CD4-positive, alpha-beta memory T cell (primary cell): ENCODE data around the gene CHRNB1. TPM values are rescaled to one million over a fixed set of nuclear protein-coding genes. Genes with fewer than 3 reads are reported as not detected.

Experiments used
- CTCF ChIA-PET: fragments of 350-600 bp; sonication (Branson Sonifier 250); formaldehyde crosslinking; loops from one replicate; lab custom pipeline; 2021; ENCODE audit warnings: inconsistent platforms; ENCODE audit not compliant: partially characterized antibody; lab: Charles Lee
- POLR2A ChIA-PET: fragments of 350-600 bp; sonication (Branson Sonifier 250); formaldehyde crosslinking; loops from one replicate; lab custom pipeline; 2021; ENCODE audit not compliant: partially characterized antibody; lab: Charles Lee
- DNase-seq, 5 donors: peaks; one replicate each; pipeline versions ENCODE4 v3.0.0 to v3.0.0-alpha.2; 2020 to 2022; ENCODE audit warnings: mixed read lengths in 1 of 5
- H3K27ac ChIP-seq: one replicate; pipeline ENCODE4 v1.7.0; 2013; ENCODE audit warnings: low read depth, low read length
- H3K27me3 ChIP-seq: 2 replicates; pipeline ENCODE4 v1.7.0; 2013; ENCODE audit warnings: mild to moderate bottlenecking, low read length, moderate library complexity; ENCODE audit not compliant: insufficient read depth
- H3K36me3 ChIP-seq: 2 replicates; pipeline ENCODE4 v1.7.0; 2013; ENCODE audit warnings: mild to moderate bottlenecking, low read length, moderate library complexity; ENCODE audit not compliant: insufficient read depth
- H3K4me1 ChIP-seq: 2 replicates; pipeline ENCODE4 v1.7.0; 2013; ENCODE audit warnings: mild to moderate bottlenecking, low read length, moderate library complexity; ENCODE audit not compliant: insufficient read depth
- H3K4me3 ChIP-seq, 2 donors: one replicate each; pipeline ENCODE4 v1.7.0; 2013; ENCODE audit warnings: low read length in 2 of 2, mild to moderate bottlenecking in 1 of 2
- H3K9me3 ChIP-seq, 2 donors: one replicate each; pipeline ENCODE4 v1.7.0; 2013; ENCODE audit warnings: low read length in 2 of 2, control low read depth in 1 of 2; ENCODE audit not compliant: control insufficient read depth in 1 of 2
- H3K27ac Mint-ChIP-seq, 7 donors: one replicate each; pipeline ENCODE4 v1.8.0; 2020 to 2021; ENCODE audit warnings: mixed read lengths in 7 of 7, mild to moderate bottlenecking in 6 of 7, inconsistent platforms in 3 of 7, moderate library complexity in 3 of 7
- H3K27me3 Mint-ChIP-seq, 2 donors: one replicate each; pipeline ENCODE4 v1.8.0; 2020 to 2021; ENCODE audit warnings: mixed read lengths in 2 of 2
- H3K36me3 Mint-ChIP-seq, 2 donors: one replicate each; pipeline ENCODE4 v1.8.0; 2020 to 2021; ENCODE audit warnings: mixed read lengths in 2 of 2, inconsistent platforms in 1 of 2, mild to moderate bottlenecking in 1 of 2
- H3K4me1 Mint-ChIP-seq, 4 donors: one replicate each; pipeline ENCODE4 v1.8.0; 2020 to 2021; ENCODE audit warnings: mixed read lengths in 4 of 4, mild to moderate bottlenecking in 1 of 4
- H3K4me3 Mint-ChIP-seq, 8 donors: one replicate each; pipeline ENCODE4 v1.8.0; 2020 to 2021; ENCODE audit warnings: mixed read lengths in 8 of 8, mild to moderate bottlenecking in 7 of 8, moderate library complexity in 6 of 8, inconsistent platforms in 3 of 8
- H3K9me3 Mint-ChIP-seq, 8 donors: one replicate each; pipeline ENCODE4 v1.8.0; 2020 to 2021; ENCODE audit warnings: mixed read lengths in 8 of 8, mild to moderate bottlenecking in 5 of 8, inconsistent platforms in 3 of 8, moderate library complexity in 1 of 8
- intact Hi-C: fragments of 100-400 bp; cut with micrococcal nuclease; formaldehyde crosslinking; loops from one replicate; pipeline ENCODE4 v1.15.1; 2023
- polyA plus RNA-seq, 2 donors: library from polyadenylated mRNA; unstranded; fragments of 300-500 nt; fragmentation: Illumina TruSeq; gene quantifications; one replicate each; pipeline ENCODE4 v1.2.3, GENCODE V29; 2021
- total RNA-seq, 2 experiments: library from RNA; stranded (reverse); gene quantifications; one replicate each; pipeline ENCODE4 v1.2.3, GENCODE V29; 2021

The CHRNB1 gene
- total and polyA plus RNA-seq, 4 experiments from 2014 or later = 9.1 to 29.2 (median 16.8) TPM

DNA sequence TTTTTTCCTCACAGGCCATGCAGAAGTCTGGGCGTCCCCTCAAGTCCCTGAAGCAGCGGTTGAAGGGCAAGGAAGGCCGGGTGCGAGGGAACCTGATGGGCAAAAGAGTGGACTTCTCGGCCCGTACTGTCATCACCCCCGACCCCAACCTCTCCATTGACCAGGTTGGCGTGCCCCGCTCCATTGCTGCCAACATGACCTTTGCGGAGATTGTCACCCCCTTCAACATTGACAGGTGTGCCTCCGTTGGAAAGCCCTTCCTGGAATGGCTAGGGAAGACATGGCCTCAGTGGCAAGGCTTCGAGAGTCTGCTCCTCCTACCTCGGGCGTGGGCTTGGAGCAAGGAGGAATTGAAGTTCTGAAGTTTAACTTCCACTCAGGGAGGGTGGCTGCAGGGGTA, 52.8 kb downstream of the CHRNB1 start:
- Histone ChIP-seq H3K27ac (no peak overlapping the region), H3K36me3 (peaks cover 76% of the 10 kb centered on the region), H3K4me1 (peaks cover 7% of the 10 kb centered on the region), H3K4me3 (no peak overlapping the region), H3K27me3 (no peaks in the 10 kb centered on the region), H3K9me3 (no peaks in the 10 kb centered on the region)
- Mint-ChIP-seq H3K36me3 (peaks cover 65 to 81% of the 10 kb centered on the region in 2 donors), H3K9me3 (peaks cover 0 to 5% (median 0%) of the 10 kb centered on the region in 8 donors), H3K27ac (peak overlapping the region in 1 of 7 donors; percentile 70), H3K4me1 (peaks cover 15 to 24% (median 20%) of the 10 kb centered on the region in 4 donors), H3K4me3 (no peak overlapping the region), H3K27me3 (no peaks in the 10 kb centered on the region)
- DNase-seq = no peak
- POLR2A ChIA-PET = interaction anchor here (1.2 to 4.9 kb wide), 3 partner anchors 10 to 18 kb away, joined by 3 to 22 read pairs (median 8); partner anchors contain the start of genes POLR2A and ZBTB4
- intact Hi-C loops = no loop called here
- CTCF ChIA-PET = interaction anchor here (1.0 to 2.3 kb wide), 4 partner anchors 9 to 25 kb away, joined by 3 to 8 read pairs (median 4); no protein-coding TSS in a partner anchor

DNA sequence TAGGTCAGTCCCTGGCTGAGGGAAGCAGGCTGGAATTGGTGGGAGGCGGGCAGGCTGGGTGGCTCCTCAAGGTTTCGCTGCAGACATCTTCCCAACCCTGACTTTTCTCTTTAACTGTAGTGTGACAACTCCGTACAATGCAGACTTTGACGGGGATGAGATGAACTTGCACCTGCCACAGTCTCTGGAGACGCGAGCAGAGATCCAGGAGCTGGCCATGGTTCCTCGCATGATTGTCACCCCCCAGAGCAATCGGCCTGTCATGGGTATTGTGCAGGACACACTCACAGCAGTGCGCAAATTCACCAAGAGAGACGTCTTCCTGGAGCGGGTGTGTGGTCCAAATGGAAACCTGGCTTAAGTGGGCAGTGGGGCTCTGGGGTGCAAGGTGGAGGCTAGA, 54.3 kb downstream of the CHRNB1 start:
- no peak for DNase-seq
- ChIA-PET CTCF (interaction anchor here (0.7 to 2.3 kb wide), 2 partner anchors 16 to 53 kb away, joined by 4 to 8 read pairs; no protein-coding TSS in a partner anchor), POLR2A (interaction anchor here (1.2 to 4.9 kb wide), 2 partner anchors 14 to 23 kb away, joined by 4 to 22 read pairs; partner anchors contain the start of gene POLR2A)
- no peaks in the 10 kb centered on the region for H3K27me3 Mint-ChIP-seq
- peaks cover 81% of the 10 kb centered on the region for H3K36me3 ChIP-seq
- intact Hi-C loops = no loop called here
- H3K27ac Mint-ChIP-seq = peak overlapping the region in 2 of 7 donors; percentile 4 to 20
- no peaks in the 10 kb centered on the region for H3K9me3 ChIP-seq
- H3K27me3 ChIP-seq = no peaks in the 10 kb centered on the region
- H3K27ac ChIP-seq = no peak overlapping the region
- peak overlapping the region in 1 of 8 donors; percentile 9 for H3K4me3 Mint-ChIP-seq
- H3K36me3 Mint-ChIP-seq = peaks cover 71 to 83% of the 10 kb centered on the region in 2 donors
- no peak overlapping the region for H3K4me3 ChIP-seq
- peaks cover 3 to 9% (median 5%) of the 10 kb centered on the region in 4 donors for H3K4me1 Mint-ChIP-seq
- no peaks in the 10 kb centered on the region for H3K4me1 ChIP-seq
- H3K9me3 Mint-ChIP-seq = peaks cover 0 to 1% (median 0%) of the 10 kb centered on the region in 8 donors

- POLR2A ChIA-PET = interaction anchor here (1.4 kb wide), 1 partner anchor 17 kb away, joined by 5 read pairs; the partner anchor contains the start of gene POLR2A
- intact Hi-C loops = no loop called here
- Histone ChIP-seq H3K4me1 (no peaks in the 10 kb centered on the region), H3K27me3 (no peaks in the 10 kb centered on the region), H3K36me3 (peaks cover 85% of the 10 kb centered on the region), H3K4me3 (no peak overlapping the region), H3K27ac (no peak overlapping the region), H3K9me3 (no peaks in the 10 kb centered on the region)
- DNase-seq = no peak
- Mint-ChIP-seq H3K4me1 (peaks cover 0 to 2% (median under 1%) of the 10 kb centered on the region in 4 donors), H3K9me3 (peaks cover 0 to 1% (median 0%) of the 10 kb centered on the region in 8 donors), H3K36me3 (peaks cover 58 to 84% of the 10 kb centered on the region in 2 donors), H3K27ac (peak overlapping the region in 1 of 7 donors; percentile 54), H3K4me3 (no peak overlapping the region), H3K27me3 (no peaks in the 10 kb centered on the region)
- CTCF ChIA-PET = interaction anchor here (4.5 kb wide), 1 partner anchor 66 kb away, joined by 22 read pairs; the partner anchor contains the start of gene TMEM102
Measured at GRCh38 chr17:7501729-7502128, 56.9 kb downstream of the CHRNB1 start.

DNA sequence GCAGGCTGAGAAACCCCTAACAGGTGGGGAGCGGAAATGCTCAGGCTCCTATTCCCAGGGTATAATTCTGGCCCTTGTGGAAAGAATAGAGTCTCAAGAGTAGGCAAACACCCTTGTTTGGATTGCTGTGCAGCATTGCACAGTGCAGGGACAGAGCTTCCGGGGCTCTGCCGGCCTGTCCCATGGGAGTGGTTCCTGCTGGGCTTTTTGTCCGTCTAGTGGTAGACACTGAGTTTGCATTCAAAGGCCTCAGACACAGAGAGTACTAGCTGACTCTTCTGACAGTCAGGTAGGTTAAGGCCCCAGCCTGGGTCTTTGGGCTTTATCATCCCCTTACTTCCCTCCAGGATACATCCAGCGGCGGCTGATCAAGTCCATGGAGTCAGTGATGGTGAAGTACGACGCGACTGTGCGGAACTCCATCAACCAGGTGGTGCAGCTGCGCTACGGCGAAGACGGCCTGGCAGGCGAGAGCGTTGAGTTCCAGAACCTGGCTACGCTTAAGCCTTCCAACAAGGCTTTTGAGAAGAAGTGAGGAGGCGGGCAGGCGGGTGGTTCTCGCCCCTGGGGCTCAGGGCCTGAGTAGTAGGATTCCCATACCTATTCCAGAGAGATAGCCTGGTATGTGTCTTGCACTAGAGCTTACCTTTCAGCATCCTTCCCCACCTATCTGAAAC, 57.4 kb downstream of the CHRNB1 start:
- no peak overlapping the region for H3K4me3 ChIP-seq
- peak overlapping the region in 2 of 7 donors; percentile 50 to 57 for H3K27ac Mint-ChIP-seq
- peaks cover 79% of the 10 kb centered on the region for H3K36me3 ChIP-seq
- H3K4me1 ChIP-seq = no peaks in the 10 kb centered on the region
- peaks cover 0 to 2% (median 0%) of the 10 kb centered on the region in 4 donors for H3K4me1 Mint-ChIP-seq
- no peak overlapping the region for H3K4me3 Mint-ChIP-seq
- H3K9me3 Mint-ChIP-seq = peaks cover 0 to 1% (median 0%) of the 10 kb centered on the region in 8 donors
- CTCF ChIA-PET = interaction anchor here (4.5 kb wide), 1 partner anchor 66 kb away, joined by 22 read pairs; the partner anchor contains the start of gene TMEM102
- H3K27me3 ChIP-seq = no peaks in the 10 kb centered on the region
- H3K27me3 Mint-ChIP-seq = no peaks in the 10 kb centered on the region
- H3K36me3 Mint-ChIP-seq = peaks cover 52 to 80% of the 10 kb centered on the region in 2 donors
- POLR2A ChIA-PET = interaction anchor here (0.7 to 1.4 kb wide), 4 partner anchors 10 to 95 kb away, joined by 3 to 5 read pairs (median 4); partner anchors contain the start of genes NLGN2 and POLR2A
- no peak overlapping the region for H3K27ac ChIP-seq
- DNase-seq = no peak
- intact Hi-C loops = no loop called here
- H3K9me3 ChIP-seq = no peaks in the 10 kb centered on the region

GRCh38 chr17:7502987-7503386, 58.1 kb downstream of the CHRNB1 start:
- no peaks in the 10 kb centered on the region for H3K9me3 ChIP-seq
- peaks cover 0 to 2% (median 0%) of the 10 kb centered on the region in 4 donors for H3K4me1 Mint-ChIP-seq
- H3K36me3 ChIP-seq = peaks cover 72% of the 10 kb centered on the region
- peaks cover 0 to 1% (median 0%) of the 10 kb centered on the region in 8 donors for H3K9me3 Mint-ChIP-seq
- H3K4me3 ChIP-seq = no peak overlapping the region
- H3K4me3 Mint-ChIP-seq = no peak overlapping the region
- CTCF ChIA-PET = interaction anchor here (4.5 kb wide), 1 partner anchor 67 kb away, joined by 22 read pairs; the partner anchor contains the start of gene TMEM102
- intact Hi-C loops = loop anchor here (1.0 kb wide), 1 partner anchor 147 kb away; no protein-coding TSS in a partner anchor
- no peak for DNase-seq
- H3K27ac Mint-ChIP-seq = peak overlapping the region in 3 of 7 donors; percentile 46 to 80 (median 50)
- POLR2A ChIA-PET = interaction anchor here (0.7 to 1.4 kb wide), 4 partner anchors 10 to 95 kb away, joined by 3 to 5 read pairs (median 4); partner anchors contain the start of genes NLGN2 and POLR2A
- no peaks in the 10 kb centered on the region for H3K4me1 ChIP-seq
- no peak overlapping the region for H3K27ac ChIP-seq
- peaks cover 49 to 79% of the 10 kb centered on the region in 2 donors for H3K36me3 Mint-ChIP-seq
- H3K27me3 Mint-ChIP-seq = no peaks in the 10 kb centered on the region
- H3K27me3 ChIP-seq = no peaks in the 10 kb centered on the region

- H3K4me1 Mint-ChIP-seq = peaks cover 0 to 2% (median 0%) of the 10 kb centered on the region in 4 donors
- peaks cover 0 to 1% (median 0%) of the 10 kb centered on the region in 8 donors for H3K9me3 Mint-ChIP-seq
- H3K4me3 ChIP-seq = no peak overlapping the region
- H3K36me3 ChIP-seq = peaks cover 67% of the 10 kb centered on the region
- no peaks in the 10 kb centered on the region for H3K27me3 ChIP-seq
- H3K9me3 ChIP-seq = no peaks in the 10 kb centered on the region
- H3K27me3 Mint-ChIP-seq = no peaks in the 10 kb centered on the region
- no peak for DNase-seq
- ChIA-PET POLR2A (interaction anchor here (0.9 to 1.3 kb wide), 2 partner anchors 17 to 96 kb away, joined by 3 read pairs; partner anchors contain the start of gene NLGN2), CTCF (interaction anchor here (4.5 kb wide), 1 partner anchor 67 kb away, joined by 22 read pairs; the partner anchor contains the start of gene TMEM102)
- no peaks in the 10 kb centered on the region for H3K4me1 ChIP-seq
- H3K27ac Mint-ChIP-seq = peak overlapping the region in 2 of 7 donors; percentile 42 to 50
- H3K4me3 Mint-ChIP-seq = no peak overlapping the region
- intact Hi-C loops = loop anchor here (1.0 kb wide), 1 partner anchor 147 kb away; no protein-coding TSS in a partner anchor
- no peak overlapping the region for H3K27ac ChIP-seq
- peaks cover 50 to 80% of the 10 kb centered on the region in 2 donors for H3K36me3 Mint-ChIP-seq
Measured at GRCh38 chr17:7503521-7503920, 58.7 kb downstream of the CHRNB1 start.
